Loucy (cell line): ENCODE results near the gene RASGRP2.

Source experiments
- H2AFZ ChIP-seq: fragments of 200-600 bp; sonication (generic); 2 replicates; pipeline ENCODE4 v1.6.0; 2016; ENCODE audit warnings: antibody characterized with exemption, mild to moderate bottlenecking, low read length, moderate library complexity
- H3F3A ChIP-seq: fragments of 200-600 bp; 2 replicates; pipeline ENCODE4 v1.6.0; 2016; ENCODE audit warnings: antibody characterized with exemption, low read depth, mild to moderate bottlenecking
- H3K27me3 ChIP-seq: fragments of 200-600 bp; sonication (generic); 2 replicates; pipeline ENCODE4 v1.6.1; 2014; ENCODE audit warnings: low read length, mild to moderate bottlenecking; ENCODE audit not compliant: insufficient read depth, poor library complexity, severe bottlenecking
- H3K36me3 ChIP-seq: fragments of 200-600 bp; sonication (generic); 2 replicates; pipeline ENCODE4 v1.6.1; 2016; ENCODE audit warnings: low read length; ENCODE audit not compliant: insufficient read depth
- H3K4me1 ChIP-seq: fragments of 200-600 bp; sonication (generic); 2 replicates; pipeline ENCODE4 v1.5.1; 2014; ENCODE audit warnings: low read length, mild to moderate bottlenecking; ENCODE audit not compliant: insufficient read depth, poor library complexity, severe bottlenecking
- H3K4me2 ChIP-seq: fragments of 200-600 bp; sonication (generic); 2 replicates; pipeline ENCODE4 v1.6.0; 2014; ENCODE audit warnings: antibody characterized with exemption, low read length, low read depth, mild to moderate bottlenecking; ENCODE audit not compliant: poor library complexity, severe bottlenecking
- H3K4me3 ChIP-seq: fragments of 200-600 bp; sonication (generic); 2 replicates; pipeline ENCODE4 v1.5.1; 2014; ENCODE audit warnings: low read length, mild to moderate bottlenecking, mixed read lengths; ENCODE audit not compliant: poor library complexity, severe bottlenecking
- H3K79me2 ChIP-seq: fragments of 200-600 bp; sonication (generic); 2 replicates; pipeline ENCODE4 v1.6.1; 2014; ENCODE audit warnings: low read length; ENCODE audit not compliant: insufficient read depth
- H3K9ac ChIP-seq: fragments of 200-600 bp; sonication (generic); 2 replicates; pipeline ENCODE4 v1.6.0; 2014; ENCODE audit warnings: mild to moderate bottlenecking, low read depth, low read length, moderate library complexity; ENCODE audit not compliant: poor library complexity, severe bottlenecking
- H3K9me2 ChIP-seq: fragments of 200-600 bp; sonication (generic); replicated peaks from 2 replicates; pipeline ENCODE4 v1.6.1; 2016; ENCODE audit warnings: low read depth, low read length, mixed read lengths
- H3K9me3 ChIP-seq: fragments of 200-600 bp; sonication (generic); 2 replicates; pipeline ENCODE4 v1.6.1; 2014; ENCODE audit warnings: mild to moderate bottlenecking, antibody characterized with exemption, low read length, low read depth; ENCODE audit not compliant: insufficient read depth
- H4K20me1 ChIP-seq: fragments of 200-600 bp; sonication (generic); 2 replicates; pipeline ENCODE4 v1.6.0; 2014; ENCODE audit warnings: antibody characterized with exemption, low read length, mild to moderate bottlenecking; ENCODE audit not compliant: insufficient read depth, poor library complexity, severe bottlenecking
- CTCF ChIP-seq: fragments of 200-600 bp; sonication (generic); conservative IDR thresholded peaks from 2 replicates; pipeline ENCODE4 v1.5.1; 2014; ENCODE audit warnings: mild to moderate bottlenecking, antibody characterized with exemption, low read length
- EZH2phosphoT487 ChIP-seq: fragments of 200-600 bp; IDR thresholded peaks from 2 replicates; pipeline ENCODE4 v1.6.1; 2018; ENCODE audit warnings: antibody characterized with exemption, mild to moderate bottlenecking, moderate library complexity, borderline replicate concordance

The RASGRP2 gene

GRCh38 chr11:64681171-64681570, 62.8 kb downstream of the RASGRP2 start:
- no peak for TF ChIP-seq CTCF
- no peak for TF ChIP-seq EZH2phosphoT487
- H3K4me1 ChIP-seq, result no peaks in the 10 kb centered on the region
- no peaks in the 10 kb centered on the region for H4K20me1 ChIP-seq
- no peaks in the 10 kb centered on the region for H3K79me2 ChIP-seq
- no peaks in the 10 kb centered on the region for H3F3A ChIP-seq
- H3K9me3 ChIP-seq, result no peaks in the 10 kb centered on the region
- H3K9ac ChIP-seq, result no peak overlapping the region
- H3K4me2 ChIP-seq, result no peak overlapping the region
- no peak overlapping the region for H2AFZ ChIP-seq
- H3K27me3 ChIP-seq, result no peaks in the 10 kb centered on the region
- H3K36me3 ChIP-seq, result no peaks in the 10 kb centered on the region
- H3K4me3 ChIP-seq, result no peak overlapping the region
- no peaks in the 10 kb centered on the region for H3K9me2 ChIP-seq

GRCh38 chr11:64679846-64680245, 64.1 kb downstream of the RASGRP2 start:
- Histone ChIP-seq H3K4me3 (no peak overlapping the region), H3K4me2 (no peak overlapping the region), H3K27me3 (no peaks in the 10 kb centered on the region), H4K20me1 (no peaks in the 10 kb centered on the region), H3F3A (no peaks in the 10 kb centered on the region), H3K4me1 (no peaks in the 10 kb centered on the region), H3K36me3 (no peaks in the 10 kb centered on the region), H3K9me2 (no peaks in the 10 kb centered on the region), H2AFZ (no peak overlapping the region), H3K79me2 (no peaks in the 10 kb centered on the region), H3K9ac (no peak overlapping the region), H3K9me3 (no peaks in the 10 kb centered on the region)
- TF ChIP-seq CTCF (no peak), EZH2phosphoT487 (no peak)

GRCh38 chr11:64677441-64678023, 66.4 kb downstream of the RASGRP2 start:
- Histone ChIP-seq H3K79me2 (no peaks in the 10 kb centered on the region), H3K9me3 (no peaks in the 10 kb centered on the region), H3F3A (no peaks in the 10 kb centered on the region), H3K9me2 (no peaks in the 10 kb centered on the region), H2AFZ (no peak overlapping the region), H4K20me1 (no peaks in the 10 kb centered on the region), H3K27me3 (no peaks in the 10 kb centered on the region), H3K4me3 (no peak overlapping the region), H3K4me1 (no peaks in the 10 kb centered on the region), H3K4me2 (no peak overlapping the region), H3K36me3 (no peaks in the 10 kb centered on the region), H3K9ac (no peak overlapping the region)
- no peak for TF ChIP-seq CTCF
- TF ChIP-seq EZH2phosphoT487, result no peak
